Fibroblast of lung (primary cell): ENCODE measurements around the gene OR52D1. TPM values are rescaled to one million over a fixed set of nuclear protein-coding genes. Genes with fewer than 3 reads are reported as not detected.

Experiments
- DNase-seq, 2 donors: peaks; one replicate each; pipeline versions ENCODE4 v3.0.0 to v3.0.0-alpha.2; 2010; ENCODE audit warnings: low read depth in 2 of 2
- H2AFZ ChIP-seq: 2 replicates; pipeline ENCODE4 v1.5.1; 2012; ENCODE audit warnings: low read length, control low read depth, inconsistent platforms
- H3K27ac ChIP-seq: 2 replicates; pipeline ENCODE4 v1.5.1; 2011; ENCODE audit warnings: low read length, control low read depth; ENCODE audit not compliant: insufficient read depth
- H3K27me3 ChIP-seq: 2 replicates; pipeline ENCODE4 v1.5.1; 2011; ENCODE audit warnings: mild to moderate bottlenecking, low read length; ENCODE audit not compliant: control insufficient read depth, insufficient read depth
- H3K36me3 ChIP-seq: 2 replicates; pipeline ENCODE4 v1.5.1; 2011; ENCODE audit warnings: low read length; ENCODE audit not compliant: control insufficient read depth, insufficient read depth
- H3K4me1 ChIP-seq: 2 replicates; pipeline ENCODE4 v1.5.1; 2011; ENCODE audit warnings: low read length; ENCODE audit not compliant: control insufficient read depth, insufficient read depth; ENCODE audit errors: extremely low read depth
- H3K4me2 ChIP-seq: 2 replicates; pipeline ENCODE4 v1.5.1; 2011; ENCODE audit warnings: low read length, control low read depth; ENCODE audit not compliant: insufficient read depth; ENCODE audit errors: extremely low read depth
- H3K4me3 ChIP-seq, 4 experiments: fragments of 200-600 bp in 1 of 4; sonication (generic) in 1 of 4; replicated peaks in 1 of 4; 2 replicates each; pipeline ENCODE4 v1.5.1; 2011 to 2016; ENCODE audit warnings: low read length in 4 of 4, low read depth in 3 of 4, mild to moderate bottlenecking in 3 of 4, control low read depth in 2 of 4, inconsistent platforms in 1 of 4, mixed read lengths in 1 of 4; ENCODE audit not compliant: insufficient read depth in 1 of 4; ENCODE audit errors: control extremely low read depth in 1 of 4
- H3K79me2 ChIP-seq: 2 replicates; pipeline ENCODE4 v1.5.1; 2012; ENCODE audit warnings: mild to moderate bottlenecking, low read length, inconsistent platforms; ENCODE audit not compliant: control insufficient read depth, insufficient read depth
- H3K9ac ChIP-seq: 2 replicates; pipeline ENCODE4 v1.5.1; 2011; ENCODE audit warnings: mild to moderate bottlenecking, low read length, control low read depth; ENCODE audit not compliant: insufficient read depth
- H3K9me3 ChIP-seq: 2 replicates; pipeline ENCODE4 v1.5.1; 2012; ENCODE audit warnings: low read depth, low read length; ENCODE audit not compliant: control insufficient read depth, insufficient read depth
- H4K20me1 ChIP-seq: 2 replicates; pipeline ENCODE4 v1.5.1; 2011; ENCODE audit warnings: low read length; ENCODE audit not compliant: control insufficient read depth, insufficient read depth; ENCODE audit errors: extremely low read depth
- CTCF ChIP-seq, 2 donors: IDR thresholded peaks in 1 of 2; conservative IDR thresholded peaks in 1 of 2; 1 replicate in 1 of 2; 2 replicates in 1 of 2; pipeline ENCODE4 v1.5.1; 2011 to 2012; ENCODE audit warnings: low read length in 2 of 2, control low read depth in 1 of 2, inconsistent platforms in 1 of 2, low read depth in 1 of 2, mild to moderate bottlenecking in 1 of 2
- EZH2 ChIP-seq: IDR thresholded peaks from 2 replicates; pipeline ENCODE4 v1.5.1; 2012; ENCODE audit warnings: low read length, control low read depth, mild to moderate bottlenecking; ENCODE audit errors: missing control alignments
- polyA plus RNA-seq, 2 donors: library from polyadenylated mRNA; depleted of rRNA in 1 of 2; stranded (reverse) in 1 of 2; unstranded in 1 of 2; fragments of >200 nt; gene quantifications; 2 replicates each; pipeline ENCODE4 v1.2.1, GENCODE V29; 2011 to 2012; ENCODE audit warnings: missing spikeins in 1 of 2
- total RNA-seq: library from RNA; depleted of rRNA; stranded (reverse); fragments of >200 nt; gene quantifications from 2 replicates; pipeline ENCODE4 v1.2.1, GENCODE V29; 2014

Gene OR52D1
- total and polyA plus RNA-seq, 2 donors (not counting 1 experiment from before 2014, with no cell fraction given), result not detected

GRCh38 chr11:5486003-5486402 is 2.5 kb upstream of the OR52D1 start:
- Histone ChIP-seq H3K79me2 (no peaks in the 10 kb centered on the region), H3K27ac (no peak overlapping the region), H3K9me3 (no peaks in the 10 kb centered on the region), H3K4me1 (no peaks in the 10 kb centered on the region), H3K4me2 (no peak overlapping the region), H3K4me3 (no peak overlapping the region), H3K27me3 (no peaks in the 10 kb centered on the region), H3K36me3 (no peaks in the 10 kb centered on the region), H2AFZ (no peak overlapping the region), H3K9ac (no peak overlapping the region), H4K20me1 (no peaks in the 10 kb centered on the region)
- no peak for DNase-seq
- no peak for TF ChIP-seq CTCF (conservative IDR thresholded peaks at IDR 0.05 in 1 of 2, IDR thresholded peaks at IDR 0.05 in 1 of 2; ENCODE audit: low read depth in 1 of 2, low read length in 2 of 2)
- no peak for TF ChIP-seq EZH2

- Histone ChIP-seq H3K9ac (no peak overlapping the region), H3K27me3 (no peaks in the 10 kb centered on the region), H4K20me1 (no peaks in the 10 kb centered on the region), H3K4me1 (no peaks in the 10 kb centered on the region), H3K36me3 (no peaks in the 10 kb centered on the region), H3K4me3 (no peak overlapping the region), H3K79me2 (no peaks in the 10 kb centered on the region), H3K27ac (no peak overlapping the region), H3K9me3 (no peaks in the 10 kb centered on the region), H3K4me2 (no peak overlapping the region), H2AFZ (no peak overlapping the region)
- no peak for DNase-seq
- no peak for TF ChIP-seq EZH2
- no peak for TF ChIP-seq CTCF (conservative IDR thresholded peaks at IDR 0.05 in 1 of 2, IDR thresholded peaks at IDR 0.05 in 1 of 2; ENCODE audit: low read depth in 1 of 2, low read length in 2 of 2)
These were observed 2.1 kb upstream of the OR52D1 start for GRCh38 chr11:5486421-5486820.

- no peaks in the 10 kb centered on the region for H3K9me3 ChIP-seq
- no peaks in the 10 kb centered on the region for H3K27me3 ChIP-seq
- no peak for DNase-seq
- no peak overlapping the region for H3K9ac ChIP-seq
- H3K4me2 ChIP-seq, result no peak overlapping the region
- H3K4me1 ChIP-seq, result no peaks in the 10 kb centered on the region
- no peak overlapping the region for H3K4me3 ChIP-seq
- H3K79me2 ChIP-seq, result no peaks in the 10 kb centered on the region
- H4K20me1 ChIP-seq, result no peaks in the 10 kb centered on the region
- no peak overlapping the region for H3K27ac ChIP-seq
- no peak overlapping the region for H2AFZ ChIP-seq
- no peak for TF ChIP-seq EZH2
- no peak for TF ChIP-seq CTCF (conservative IDR thresholded peaks at IDR 0.05 in 1 of 2, IDR thresholded peaks at IDR 0.05 in 1 of 2; ENCODE audit: low read depth in 1 of 2, low read length in 2 of 2)
- no peaks in the 10 kb centered on the region for H3K36me3 ChIP-seq
These were observed 414 bp downstream of the OR52D1 start for GRCh38 chr11:5488798-5489399.
